Measurements from ENCODE around the gene MSL3B.

The MSL3B gene

DNA sequence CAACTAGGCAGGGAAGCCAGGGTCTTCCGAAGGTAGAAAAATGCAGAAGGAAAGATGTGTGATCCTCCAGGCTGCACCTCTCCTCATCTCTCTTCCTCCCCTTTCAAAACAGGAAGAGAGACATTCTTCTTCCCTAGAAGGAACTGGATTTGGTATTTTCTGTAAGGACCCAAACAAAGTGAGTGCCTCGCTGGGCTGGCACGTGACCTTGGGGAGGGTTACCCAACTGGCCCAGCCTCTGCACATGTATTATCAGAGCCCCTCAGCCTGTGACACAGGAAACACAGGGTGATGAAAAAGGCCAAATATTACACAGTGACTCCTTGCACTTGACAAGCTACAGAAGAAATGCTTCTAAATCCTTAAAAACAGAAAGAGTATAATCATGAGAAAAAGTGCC is 16.1 kb downstream of the MSL3B start:
- peak; percentile 81 for DNase-seq

- DNase-seq = no peak
Observed at GRCh38 chr2:233851169-233851568, 17.0 kb downstream of the MSL3B start.

- no peak for DNase-seq
Observed at GRCh38 chr2:233850745-233851144, 17.4 kb downstream of the MSL3B start.

DNA sequence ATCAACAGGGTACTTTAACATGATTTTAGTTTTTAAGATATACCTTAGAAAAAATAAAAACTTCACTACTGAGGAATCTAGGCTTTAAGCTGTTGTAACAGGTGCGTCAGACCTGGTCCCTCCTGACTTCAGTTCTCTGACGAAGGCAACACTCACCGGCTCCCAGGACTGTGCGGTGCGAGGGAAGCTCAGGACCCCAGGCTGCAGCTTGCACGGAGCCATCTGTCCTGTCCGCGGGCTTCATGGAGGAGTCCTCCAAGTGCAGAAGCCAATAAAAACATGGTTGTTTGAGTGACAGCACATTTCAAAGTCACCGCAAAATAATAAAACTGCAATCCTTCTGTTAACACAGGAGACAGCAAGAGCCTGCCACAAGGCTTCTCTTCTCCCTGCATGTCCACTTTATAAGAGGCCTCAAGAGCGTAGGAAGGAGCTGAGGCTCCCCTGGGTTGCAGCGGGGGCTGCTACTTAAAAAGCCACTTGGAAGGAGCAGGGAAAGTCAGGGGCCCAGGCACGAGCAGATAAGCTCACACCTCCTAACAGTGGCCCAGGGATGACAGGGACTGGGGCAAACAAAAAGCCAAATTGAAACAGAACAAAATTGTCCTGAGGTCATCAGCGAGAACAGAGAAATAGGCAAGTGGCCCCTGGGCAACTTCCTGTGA is 18.4 kb downstream of the MSL3B start:
- DNase-seq = no peak

- no peak for DNase-seq
Observed at GRCh38 chr2:233848276-233848675, 19.9 kb downstream of the MSL3B start.

GRCh38 chr2:233847248-233847898 is 20.8 kb downstream of the MSL3B start:
- DNase-seq = no peak

GRCh38 chr2:233846387-233847247 is 21.6 kb downstream of the MSL3B start:
- peak; percentile 31 for DNase-seq

DNA sequence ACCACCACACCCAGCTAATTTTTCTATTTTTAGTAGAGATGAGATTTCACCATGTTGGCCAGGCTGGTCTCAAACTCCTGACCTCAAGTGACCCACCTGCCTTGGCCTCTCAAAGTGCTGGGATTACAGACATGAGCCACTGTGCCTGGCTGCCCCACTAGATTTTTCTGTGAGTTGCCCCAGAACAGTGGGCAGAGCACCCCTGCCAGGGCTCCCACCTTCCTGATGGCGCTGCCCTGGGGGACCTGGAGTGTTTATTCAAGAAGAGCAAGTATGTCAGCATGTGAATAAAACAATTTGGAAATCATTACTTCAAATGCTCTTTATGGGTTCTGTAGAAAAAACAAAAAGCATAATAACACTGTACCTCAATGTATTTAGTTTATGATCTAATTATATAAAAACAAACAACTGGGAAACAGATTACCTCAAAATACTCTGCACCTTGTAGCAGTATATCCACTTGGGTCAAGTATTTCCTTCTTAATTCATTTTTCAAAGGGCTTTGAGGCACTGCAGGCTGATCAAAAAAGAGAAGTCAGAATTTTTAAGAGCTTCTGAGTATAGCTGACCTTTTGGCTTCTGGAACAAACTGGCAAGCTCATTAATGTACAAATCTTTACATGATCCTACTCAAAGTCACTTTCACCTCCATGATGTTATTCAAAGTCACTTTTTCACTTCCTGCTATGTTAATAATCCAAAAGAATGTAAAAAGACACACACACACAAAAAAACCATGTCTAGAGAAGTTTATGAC is 22.7 kb downstream of the MSL3B start:
- DNase-seq = no peak

GRCh38 chr2:233844836-233845235 is 23.4 kb downstream of the MSL3B start:
- DNase-seq = no peak

GRCh38 chr2:233844064-233844807 is 23.9 kb downstream of the MSL3B start:
- no peak for DNase-seq

- no peak for DNase-seq
Observed at GRCh38 chr2:233841183-233841582, 27.0 kb downstream of the MSL3B start.

GRCh38 chr2:233840520-233840919 is 27.7 kb downstream of the MSL3B start:
- no peak for DNase-seq

GRCh38 chr2:233839447-233839820 is 28.8 kb downstream of the MSL3B start:
- DNase-seq = no peak

DNA sequence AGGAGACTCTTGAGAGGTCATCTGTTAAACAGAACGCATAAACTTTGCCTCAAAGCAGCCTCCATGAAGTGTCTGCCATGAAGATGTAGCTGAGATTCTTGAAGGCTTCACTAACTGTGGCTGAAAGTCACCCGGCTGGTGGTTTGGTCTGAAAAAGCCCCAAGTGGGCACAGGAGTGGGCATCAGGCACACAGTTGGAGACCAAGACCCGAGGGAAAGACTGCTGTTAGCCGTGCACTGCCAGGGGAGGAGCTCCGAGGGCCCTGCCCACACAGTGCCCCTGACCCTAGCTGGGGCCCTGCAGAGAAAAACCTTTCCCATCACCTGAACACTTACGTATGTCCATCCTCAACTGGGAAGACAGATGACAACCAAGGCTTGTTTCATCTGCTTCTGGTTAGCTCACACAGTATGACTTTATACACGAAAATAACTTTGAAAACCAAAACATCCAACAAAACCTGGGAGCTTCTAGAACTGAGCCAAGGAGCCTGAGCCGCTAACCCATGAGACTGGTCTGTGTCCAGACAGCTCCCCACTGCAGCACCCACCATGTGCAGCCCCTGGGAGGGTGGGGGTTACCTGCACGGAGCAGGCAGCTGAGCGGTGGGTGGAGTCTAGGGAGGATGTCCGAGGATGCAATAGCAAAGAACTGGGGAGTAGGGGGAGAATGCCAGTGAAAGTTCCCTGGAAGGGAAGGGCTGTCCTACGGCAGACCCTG is 29.3 kb downstream of the MSL3B start:
- DNase-seq = no peak

GRCh38 chr2:233838251-233838650 is 29.9 kb downstream of the MSL3B start:
- no peak for DNase-seq

GRCh38 chr2:233837694-233838229 is 30.4 kb downstream of the MSL3B start:
- no peak for DNase-seq

- DNase-seq = no peak
Observed at GRCh38 chr2:233836359-233836758, 31.8 kb downstream of the MSL3B start.

GRCh38 chr2:233835230-233836186 is 32.7 kb downstream of the MSL3B start:
- no peak for DNase-seq

- no peak for DNase-seq
Observed at GRCh38 chr2:233833345-233833744, 34.8 kb downstream of the MSL3B start.

- DNase-seq = peak; percentile 72
Observed at GRCh38 chr2:233832869-233833311, 35.3 kb downstream of the MSL3B start.

Data from hematopoietic multipotent progenitor cell treated with erythropoietin and hydrocortisone succinate and interleukin-3 and kit ligand, for 6 days (in vitro differentiated cells).